HepG2 (cell line): ENCODE measurements around the gene SLC22A23. TPM values are rescaled to one million over a fixed set of nuclear protein-coding genes. Genes with fewer than 3 reads are reported as not detected.
A peak's percentile ranks its signal among the peaks of the same experiment; 100 is the strongest.

Experiments
- CEBPG ChIP-seq: IDR thresholded peaks from 2 replicates; pipeline ENCODE4 v1.6.1; 2016
- ELF1 ChIP-seq: sonication (generic); formaldehyde crosslinking; IDR thresholded peaks from 2 replicates; pipeline ENCODE4 v1.4.0; 2020; ENCODE audit warnings: missing genetic modification reagents
- FOXA3 ChIP-seq: IDR thresholded peaks from 2 replicates; pipeline ENCODE4 v1.6.1; 2016; ENCODE audit warnings: missing genetic modification reagents, missing compliant biosample characterization
- FOXC1 ChIP-seq: sonication (generic); formaldehyde crosslinking; IDR thresholded peaks from 2 replicates; pipeline ENCODE4 v1.8.0; 2022; ENCODE audit warnings: mild to moderate bottlenecking, missing genetic modification reagents, borderline replicate concordance
- RFX3 ChIP-seq: IDR thresholded peaks from 2 replicates; pipeline ENCODE4 v1.6.1; 2016; ENCODE audit warnings: missing biosample characterization, missing genetic modification reagents
- SOX5 ChIP-seq: IDR thresholded peaks from 2 replicates; pipeline ENCODE4 v1.6.1; 2016; ENCODE audit warnings: borderline replicate concordance
- SP5 ChIP-seq: IDR thresholded peaks from 2 replicates; pipeline ENCODE4 v1.6.1; 2016; ENCODE audit warnings: low read depth, borderline replicate concordance
- TBL1XR1 ChIP-seq: fragments of 150-350 bp; IDR thresholded peaks from 2 replicates; pipeline ENCODE4 v1.6.1; 2014; ENCODE audit warnings: borderline replicate concordance, low read length; ENCODE audit not compliant: partially characterized antibody
- XBP1 ChIP-seq: sonication (generic); formaldehyde crosslinking; IDR thresholded peaks from 2 replicates; pipeline ENCODE4 v1.5.0; 2020; ENCODE audit warnings: missing genetic modification reagents
- ZBTB21 ChIP-seq: sonication (generic); formaldehyde crosslinking; IDR thresholded peaks from 2 replicates; pipeline ENCODE4 v1.4.0; 2020; ENCODE audit warnings: missing genetic modification reagents
- ZNF383 ChIP-seq: sonication (generic); formaldehyde crosslinking; IDR thresholded peaks from 2 replicates; pipeline ENCODE4 v1.4.0; 2020; ENCODE audit warnings: missing genetic modification reagents, mild to moderate bottlenecking, borderline replicate concordance
- ZNF446 ChIP-seq: sonication (generic); formaldehyde crosslinking; IDR thresholded peaks from 2 replicates; pipeline ENCODE4 v1.5.0; 2020; ENCODE audit warnings: mild to moderate bottlenecking, missing genetic modification reagents
- ZNF670 ChIP-seq: sonication (generic); formaldehyde crosslinking; IDR thresholded peaks from 2 replicates; pipeline ENCODE4 v1.8.0; 2022; ENCODE audit warnings: mild to moderate bottlenecking, missing genetic modification reagents, borderline replicate concordance
- ZNF776 ChIP-seq: sonication (generic); formaldehyde crosslinking; IDR thresholded peaks from 2 replicates; pipeline ENCODE4 v1.4.0; 2020; ENCODE audit warnings: mild to moderate bottlenecking, missing genetic modification reagents
- polyA plus RNA-seq, 8 experiments: library from polyadenylated mRNA; depleted of rRNA in 3 of 8; stranded (reverse) in 7 of 8; unstranded in 1 of 8; fragments of >200 nt; fragmentation: Illumina TruSeq in 4 of 8; extraction: Trizol in 4 of 8; gene quantifications; 2 replicates each; pipeline versions ENCODE4 v1.2.1 to v1.2.3, GENCODE V29; 2011 to 2016; ENCODE audit warnings: low read depth in 4 of 8, missing spikeins in 1 of 8, mixed read lengths in 1 of 8; ENCODE audit not compliant: insufficient read depth in 1 of 8
- total RNA-seq, 5 experiments: library from RNA; depleted of rRNA; stranded (reverse); fragments of >200 nt; fragmentation: Illumina TruSeq; extraction: Trizol; gene quantifications; 2 replicates each; pipeline ENCODE4 v1.2.3, GENCODE V29; 2016; ENCODE audit warnings: low read depth in 1 of 5
- TF ChIP-seq, protein P1 (sequence below), 2 experiments: sonication (generic) in 1 of 2; formaldehyde crosslinking in 1 of 2; IDR thresholded peaks; 2 replicates each; pipeline versions ENCODE4 v1.6.1 to v1.9.0; 2014 to 2022; ENCODE audit warnings: antibody characterized with exemption in 1 of 2, borderline replicate concordance in 1 of 2, inconsistent platforms in 1 of 2, low read depth in 1 of 2, missing genetic modification reagents in 1 of 2
- TF ChIP-seq, protein P2 (sequence below): IDR thresholded peaks from 2 replicates; pipeline ENCODE4 v1.6.1; 2016; ENCODE audit warnings: mild to moderate bottlenecking, missing biosample characterization, missing genetic modification reagents
- TF ChIP-seq, protein P3 (sequence below): sonication (generic); formaldehyde crosslinking; IDR thresholded peaks from 2 replicates; pipeline ENCODE4 v1.9.0; 2022; ENCODE audit warnings: missing genetic modification reagents, mild to moderate bottlenecking, borderline replicate concordance
- TF ChIP-seq, protein P4 (sequence below): sonication (generic); formaldehyde crosslinking; IDR thresholded peaks from 2 replicates; pipeline ENCODE4 v1.4.0; 2020; ENCODE audit warnings: mild to moderate bottlenecking, low read depth, missing genetic modification reagents
- TF ChIP-seq, protein P5 (sequence below): sonication (generic); formaldehyde crosslinking; IDR thresholded peaks from 2 replicates; pipeline ENCODE4 v1.4.0; 2020; ENCODE audit warnings: missing genetic modification reagents

Gene SLC22A23
- total and polyA plus RNA-seq, 2 of the 13 experiments (the other 11 are each of a cell fraction or from before 2014, with no cell fraction given), result 11.8 to 17.5 TPM

DNA sequence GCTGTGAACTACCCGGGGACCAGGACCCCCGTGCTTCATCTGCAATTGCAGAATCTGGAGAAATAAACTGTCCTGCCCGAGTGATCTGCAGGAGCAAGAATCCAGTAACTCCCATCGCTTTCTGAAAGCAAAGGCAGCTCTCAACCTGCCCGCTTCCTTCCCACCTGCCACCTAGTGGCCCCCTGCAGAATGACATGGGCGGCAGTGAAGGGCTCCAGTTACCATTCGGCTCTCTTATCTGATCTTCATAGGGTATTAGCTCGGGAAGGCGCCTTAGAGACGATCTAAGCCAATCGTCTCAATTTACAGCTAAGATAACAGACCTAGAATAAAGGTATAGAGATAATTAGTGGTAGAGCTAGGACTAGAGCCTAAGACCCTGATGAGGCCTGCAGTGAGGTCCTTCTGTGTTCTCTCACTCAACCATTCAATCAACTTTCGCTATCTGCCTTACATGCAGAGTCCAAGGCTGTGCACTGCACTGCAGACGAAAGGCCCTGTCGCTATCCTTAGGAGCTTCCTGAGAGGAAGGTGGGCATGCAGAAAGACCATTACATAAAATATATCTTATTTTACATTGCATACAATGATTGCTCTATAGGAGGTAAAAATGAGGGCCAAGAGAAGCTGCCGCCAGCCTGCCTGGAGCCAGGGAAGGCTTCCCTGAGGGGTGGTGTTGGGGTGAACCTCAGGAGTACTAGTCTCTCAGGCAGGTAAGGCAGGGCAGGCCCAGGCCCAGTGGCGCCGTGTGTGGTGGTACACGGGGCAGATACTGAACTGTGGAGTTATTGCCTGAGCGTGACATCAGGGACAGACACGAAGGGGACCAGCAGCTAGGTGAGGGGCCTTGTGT is 205.2 kb downstream of the SLC22A23 start (continued):
- TF ChIP-seq, protein P1, sequence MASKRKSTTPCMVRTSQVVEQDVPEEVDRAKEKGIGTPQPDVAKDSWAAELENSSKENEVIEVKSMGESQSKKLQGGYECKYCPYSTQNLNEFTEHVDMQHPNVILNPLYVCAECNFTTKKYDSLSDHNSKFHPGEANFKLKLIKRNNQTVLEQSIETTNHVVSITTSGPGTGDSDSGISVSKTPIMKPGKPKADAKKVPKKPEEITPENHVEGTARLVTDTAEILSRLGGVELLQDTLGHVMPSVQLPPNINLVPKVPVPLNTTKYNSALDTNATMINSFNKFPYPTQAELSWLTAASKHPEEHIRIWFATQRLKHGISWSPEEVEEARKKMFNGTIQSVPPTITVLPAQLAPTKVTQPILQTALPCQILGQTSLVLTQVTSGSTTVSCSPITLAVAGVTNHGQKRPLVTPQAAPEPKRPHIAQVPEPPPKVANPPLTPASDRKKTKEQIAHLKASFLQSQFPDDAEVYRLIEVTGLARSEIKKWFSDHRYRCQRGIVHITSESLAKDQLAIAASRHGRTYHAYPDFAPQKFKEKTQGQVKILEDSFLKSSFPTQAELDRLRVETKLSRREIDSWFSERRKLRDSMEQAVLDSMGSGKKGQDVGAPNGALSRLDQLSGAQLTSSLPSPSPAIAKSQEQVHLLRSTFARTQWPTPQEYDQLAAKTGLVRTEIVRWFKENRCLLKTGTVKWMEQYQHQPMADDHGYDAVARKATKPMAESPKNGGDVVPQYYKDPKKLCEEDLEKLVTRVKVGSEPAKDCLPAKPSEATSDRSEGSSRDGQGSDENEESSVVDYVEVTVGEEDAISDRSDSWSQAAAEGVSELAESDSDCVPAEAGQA (IDR thresholded peaks at IDR 0.05; ENCODE audit: low read depth), result no peak
- TF ChIP-seq, protein P1 (CRISPR knock-in tag; IDR thresholded peaks at IDR 0.05; ENCODE audit: borderline replicate concordance), result no peak
- TF ChIP-seq ZNF776 (no peak), SP5 (CRISPR knock-in tag) (no peak), ELF1 (0 out of 2 replicates have a peak, but pooled peaks have one; percentile 44), XBP1 (CRISPR knock-in tag) (no peak), FOXA3 (CRISPR knock-in tag) (no peak), FOXC1 (CRISPR knock-in tag) (peak; percentile 43; the same call in 1 of the 2 replicates), ZNF446 (CRISPR knock-in tag) (no peak), SOX5 (no peak; the same call in 1 of the 2 replicates), TBL1XR1 (peak; percentile 29), RFX3 (CRISPR knock-in tag) (no peak), ZBTB21 (0 out of 2 replicates have a peak, but pooled peaks have one; percentile 10), CEBPG (CRISPR knock-in tag) (peak; percentile 31; the same call in 1 of the 2 replicates), ZNF670 (no peak), ZNF383 (CRISPR knock-in tag) (no peak)
- TF ChIP-seq, protein P2, sequence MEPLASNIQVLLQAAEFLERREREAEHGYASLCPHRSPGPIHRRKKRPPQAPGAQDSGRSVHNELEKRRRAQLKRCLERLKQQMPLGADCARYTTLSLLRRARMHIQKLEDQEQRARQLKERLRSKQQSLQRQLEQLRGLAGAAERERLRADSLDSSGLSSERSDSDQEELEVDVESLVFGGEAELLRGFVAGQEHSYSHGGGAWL (CRISPR knock-in tag), result no peak
- TF ChIP-seq, protein P3, sequence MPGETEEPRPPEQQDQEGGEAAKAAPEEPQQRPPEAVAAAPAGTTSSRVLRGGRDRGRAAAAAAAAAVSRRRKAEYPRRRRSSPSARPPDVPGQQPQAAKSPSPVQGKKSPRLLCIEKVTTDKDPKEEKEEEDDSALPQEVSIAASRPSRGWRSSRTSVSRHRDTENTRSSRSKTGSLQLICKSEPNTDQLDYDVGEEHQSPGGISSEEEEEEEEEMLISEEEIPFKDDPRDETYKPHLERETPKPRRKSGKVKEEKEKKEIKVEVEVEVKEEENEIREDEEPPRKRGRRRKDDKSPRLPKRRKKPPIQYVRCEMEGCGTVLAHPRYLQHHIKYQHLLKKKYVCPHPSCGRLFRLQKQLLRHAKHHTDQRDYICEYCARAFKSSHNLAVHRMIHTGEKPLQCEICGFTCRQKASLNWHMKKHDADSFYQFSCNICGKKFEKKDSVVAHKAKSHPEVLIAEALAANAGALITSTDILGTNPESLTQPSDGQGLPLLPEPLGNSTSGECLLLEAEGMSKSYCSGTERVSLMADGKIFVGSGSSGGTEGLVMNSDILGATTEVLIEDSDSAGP (CRISPR knock-in tag), result 0 out of 2 replicates have a peak, but pooled peaks have one; percentile 51
- TF ChIP-seq, protein P4, sequence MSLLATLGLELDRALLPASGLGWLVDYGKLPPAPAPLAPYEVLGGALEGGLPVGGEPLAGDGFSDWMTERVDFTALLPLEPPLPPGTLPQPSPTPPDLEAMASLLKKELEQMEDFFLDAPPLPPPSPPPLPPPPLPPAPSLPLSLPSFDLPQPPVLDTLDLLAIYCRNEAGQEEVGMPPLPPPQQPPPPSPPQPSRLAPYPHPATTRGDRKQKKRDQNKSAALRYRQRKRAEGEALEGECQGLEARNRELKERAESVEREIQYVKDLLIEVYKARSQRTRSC, result no peak
- TF ChIP-seq, protein P5, sequence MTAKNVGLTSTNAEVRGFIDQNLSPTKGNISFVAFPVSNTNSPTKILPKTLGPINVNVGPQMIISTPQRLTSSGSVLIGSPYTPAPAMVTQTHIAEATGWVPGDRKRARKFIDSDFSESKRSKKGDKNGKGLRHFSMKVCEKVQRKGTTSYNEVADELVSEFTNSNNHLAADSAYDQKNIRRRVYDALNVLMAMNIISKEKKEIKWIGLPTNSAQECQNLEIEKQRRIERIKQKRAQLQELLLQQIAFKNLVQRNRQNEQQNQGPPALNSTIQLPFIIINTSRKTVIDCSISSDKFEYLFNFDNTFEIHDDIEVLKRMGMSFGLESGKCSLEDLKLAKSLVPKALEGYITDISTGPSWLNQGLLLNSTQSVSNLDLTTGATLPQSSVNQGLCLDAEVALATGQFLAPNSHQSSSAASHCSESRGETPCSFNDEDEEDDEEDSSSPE (CRISPR knock-in tag), result no peak
